Stimulated activated CD4-positive, alpha-beta T cell treated with anti-CD3 and anti-CD28 coated beads, Interleukin-15, amount 100 ng/mL, for 1 hour (primary cell): ENCODE data around the gene CNP.
A peak's percentile ranks its signal among the peaks of the same experiment; 100 is the strongest.

ENCODE experiments used
- DNase-seq, 2 donors: peaks; one replicate each; pipeline ENCODE4 v3.0.0-alpha.2; 2020; ENCODE audit warnings: low read depth in 1 of 2, low spot score in 1 of 2

CNP gene

GRCh38 chr17:41941168-41941567 is 25.4 kb upstream of the CNP start:
- DNase-seq, result no peak

GRCh38 chr17:41942626-41943373 is 23.8 kb upstream of the CNP start:
- no peak for DNase-seq

- DNase-seq, result no peak
Measured at GRCh38 chr17:41943492-41943891, 23.1 kb upstream of the CNP start.

- DNase-seq, result no peak
Measured at GRCh38 chr17:41944943-41945342, 21.7 kb upstream of the CNP start.

- no peak for DNase-seq
Measured at GRCh38 chr17:41948762-41949460, 17.7 kb upstream of the CNP start.

- DNase-seq, result no peak
Measured at GRCh38 chr17:41956522-41956921, 10.1 kb upstream of the CNP start.

GRCh38 chr17:41957031-41957868 is 9.3 kb upstream of the CNP start:
- DNase-seq, result no peak

- DNase-seq, result no peak
Measured at GRCh38 chr17:41957869-41958439, 8.6 kb upstream of the CNP start.

- no peak for DNase-seq
Measured at GRCh38 chr17:41959030-41959335, 7.6 kb upstream of the CNP start.

GRCh38 chr17:41959336-41960095 is 7.1 kb upstream of the CNP start:
- DNase-seq, result no peak

GRCh38 chr17:41962111-41962510 is 4.5 kb upstream of the CNP start:
- DNase-seq, result no peak

GRCh38 chr17:41962768-41963434 is 3.7 kb upstream of the CNP start:
- DNase-seq, result peak; percentile 35 to 55

- peak; percentile 39 for DNase-seq
Measured at GRCh38 chr17:41965694-41966462, 717 bp upstream of the CNP start.

GRCh38 chr17:41967141-41967920 is 736 bp downstream of the CNP start:
- no peak for DNase-seq

GRCh38 chr17:41967921-41968578 is 1.5 kb downstream of the CNP start:
- no peak for DNase-seq

- no peak for DNase-seq
Measured at GRCh38 chr17:41968676-41969075, 2.1 kb downstream of the CNP start.

- no peak for DNase-seq
Measured at GRCh38 chr17:41970901-41971331, 4.3 kb downstream of the CNP start.
